ENCODE measurements around the gene CLN6.

DNA sequence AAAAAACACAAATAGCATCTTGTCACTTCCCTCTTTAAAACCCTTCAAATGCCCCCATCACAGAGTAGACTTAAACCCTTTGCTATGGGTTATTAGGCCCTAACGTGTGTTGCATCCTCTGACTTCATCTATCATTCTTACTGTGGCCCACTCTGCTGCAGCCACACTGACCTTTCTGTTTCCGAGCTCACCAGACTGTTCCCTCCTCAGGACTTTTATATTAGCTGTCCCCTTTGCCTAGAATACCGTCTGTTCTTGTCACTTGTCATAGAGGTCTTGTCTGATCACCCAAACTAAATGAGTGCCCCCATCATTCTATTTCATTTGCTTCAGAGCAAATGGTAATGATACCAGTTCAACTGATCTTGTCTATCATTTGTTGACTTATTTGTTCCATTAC is 47.1 kb upstream of the CLN6 start:
- TF ChIP-seq GATA2 (IDR thresholded peaks at IDR 0.05; ENCODE audit: low read depth, low read length) (no peak), GATA3 (IDR thresholded peaks at IDR 0.05; ENCODE audit: low read depth, low read length) (no peak)
